Measurements from ENCODE around the gene GLYATL2. TPM values are rescaled to one million over a fixed set of nuclear protein-coding genes. Genes with fewer than 3 reads are reported as not detected.

Gene GLYATL2
- total RNA-seq, 2 experiments from 2014 or later = not detected

DNA sequence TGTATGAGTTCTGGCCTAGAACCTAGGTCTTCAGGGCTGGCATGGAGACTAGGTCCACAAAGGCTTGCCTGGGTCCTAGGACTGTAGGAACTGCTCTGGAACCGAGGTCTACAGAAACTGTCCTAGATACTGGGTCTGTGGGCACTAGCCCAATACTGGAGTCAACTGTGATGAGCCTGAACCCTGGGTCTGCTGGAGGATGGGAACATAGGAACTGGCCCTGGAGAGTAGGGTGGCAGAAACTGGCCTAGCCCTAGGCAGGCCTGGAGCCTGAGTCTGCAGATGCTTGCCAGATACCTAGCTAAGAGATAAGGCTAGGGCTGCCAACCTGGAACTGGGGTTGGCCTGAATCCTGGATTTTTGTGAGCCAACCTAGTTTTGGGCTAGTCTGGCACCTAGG, 19.2 kb upstream of the GLYATL2 start:
- no peak overlapping the region for H3K4me3 Mint-ChIP-seq
- ATAC-seq (ENCODE audit: poor library complexity) (no peak), DNase-seq (no peak)
- no peaks in the 10 kb centered on the region for H3K36me3 ChIP-seq (ENCODE audit: insufficient read depth, low read length)
- ChIA-PET POLR2A (no interaction called here), CTCF (no interaction called here)
- H3K36me3 Mint-ChIP-seq (ENCODE audit: low read depth) = no peaks in the 10 kb centered on the region
- peaks cover 12% of the 10 kb centered on the region for H3K9me3 Mint-ChIP-seq
- peaks cover 28% of the 10 kb centered on the region for H3K27me3 Mint-ChIP-seq
- no peak overlapping the region for H3K27ac ChIP-seq (ENCODE audit: low read depth in 1 of 2, low read length in 2 of 2)
- no peaks in the 10 kb centered on the region for H3K4me1 ChIP-seq (ENCODE audit: insufficient read depth, low read length)
- H3K27ac Mint-ChIP-seq = no peak overlapping the region
- H3K4me3 ChIP-seq (ENCODE audit: low read length) = no peak overlapping the region
- TF ChIP-seq, protein P1, sequence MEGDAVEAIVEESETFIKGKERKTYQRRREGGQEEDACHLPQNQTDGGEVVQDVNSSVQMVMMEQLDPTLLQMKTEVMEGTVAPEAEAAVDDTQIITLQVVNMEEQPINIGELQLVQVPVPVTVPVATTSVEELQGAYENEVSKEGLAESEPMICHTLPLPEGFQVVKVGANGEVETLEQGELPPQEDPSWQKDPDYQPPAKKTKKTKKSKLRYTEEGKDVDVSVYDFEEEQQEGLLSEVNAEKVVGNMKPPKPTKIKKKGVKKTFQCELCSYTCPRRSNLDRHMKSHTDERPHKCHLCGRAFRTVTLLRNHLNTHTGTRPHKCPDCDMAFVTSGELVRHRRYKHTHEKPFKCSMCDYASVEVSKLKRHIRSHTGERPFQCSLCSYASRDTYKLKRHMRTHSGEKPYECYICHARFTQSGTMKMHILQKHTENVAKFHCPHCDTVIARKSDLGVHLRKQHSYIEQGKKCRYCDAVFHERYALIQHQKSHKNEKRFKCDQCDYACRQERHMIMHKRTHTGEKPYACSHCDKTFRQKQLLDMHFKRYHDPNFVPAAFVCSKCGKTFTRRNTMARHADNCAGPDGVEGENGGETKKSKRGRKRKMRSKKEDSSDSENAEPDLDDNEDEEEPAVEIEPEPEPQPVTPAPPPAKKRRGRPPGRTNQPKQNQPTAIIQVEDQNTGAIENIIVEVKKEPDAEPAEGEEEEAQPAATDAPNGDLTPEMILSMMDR (IDR thresholded peaks at IDR 0.05) = no peak
- H3K4me1 Mint-ChIP-seq (ENCODE audit: low read depth) = no peaks in the 10 kb centered on the region
- H3K27me3 ChIP-seq (ENCODE audit: control insufficient read depth in 1 of 2, insufficient read depth in 2 of 2, low read length in 2 of 2) = no peaks in the 10 kb centered on the region
- intact Hi-C loops (cut with DNase I, micrococcal nuclease) = no loop called here
- peaks cover 0 to 12% of the 10 kb centered on the region in 2 experiments for H3K9me3 ChIP-seq (ENCODE audit: control insufficient read depth in 1 of 2, insufficient read depth in 1 of 2, low read length in 2 of 2)

DNA sequence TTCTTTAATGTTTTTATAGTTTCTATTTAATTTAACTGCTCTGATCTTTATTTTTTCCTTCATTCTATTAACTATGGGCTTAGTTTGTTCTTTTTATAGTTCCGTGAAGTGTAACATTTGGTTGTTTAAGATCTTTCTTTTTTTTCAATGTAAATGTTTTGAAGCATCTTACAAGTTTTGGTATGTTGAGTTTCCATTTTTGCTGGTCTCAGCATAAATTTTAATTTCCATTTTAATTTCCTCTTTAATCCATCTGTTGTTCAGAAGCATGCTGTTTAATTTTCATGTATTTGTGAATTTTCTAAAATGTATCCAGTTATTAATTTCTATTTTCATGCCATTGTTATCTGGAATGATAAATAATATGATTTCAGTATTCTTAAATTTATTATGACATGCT, 17.0 kb upstream of the GLYATL2 start:
- H3K27me3 Mint-ChIP-seq = peaks cover 28% of the 10 kb centered on the region
- POLR2A ChIA-PET = no interaction called here
- H3K27ac Mint-ChIP-seq = no peak overlapping the region

DNA sequence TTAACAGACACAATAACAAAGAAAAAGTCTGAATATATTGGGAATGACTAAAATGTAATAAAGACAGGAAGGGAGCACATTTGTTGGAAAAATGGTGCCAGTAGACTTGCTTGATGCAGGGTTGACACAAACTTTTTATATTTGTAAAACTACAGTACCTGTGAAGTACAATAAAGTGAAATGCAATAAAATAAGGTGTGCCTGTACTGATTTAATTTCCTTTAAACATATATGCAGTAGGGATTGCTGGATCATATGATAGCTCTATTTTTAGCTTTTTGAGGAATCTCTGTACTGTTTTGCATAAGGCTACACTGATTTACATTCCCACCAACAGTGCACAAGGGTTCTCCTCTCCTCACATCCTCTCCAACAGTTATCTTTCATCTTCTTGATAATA, 12.3 kb upstream of the GLYATL2 start:
- H3K36me3 ChIP-seq (ENCODE audit: insufficient read depth, low read length) = no peaks in the 10 kb centered on the region
- DNase-seq (no peak), ATAC-seq (ENCODE audit: poor library complexity) (no peak)
- H3K9me3 ChIP-seq (ENCODE audit: control insufficient read depth in 1 of 2, insufficient read depth in 1 of 2, low read length in 2 of 2) = no peaks in the 10 kb centered on the region
- Mint-ChIP-seq H3K27ac (no peak overlapping the region), H3K4me1 (ENCODE audit: low read depth) (no peaks in the 10 kb centered on the region), H3K27me3 (no peaks in the 10 kb centered on the region), H3K9me3 (peaks cover under 1% of the 10 kb centered on the region), H3K4me3 (no peak overlapping the region), H3K36me3 (ENCODE audit: low read depth) (no peaks in the 10 kb centered on the region)
- POLR2A ChIA-PET = no interaction called here
- intact Hi-C loops (cut with DNase I, micrococcal nuclease) = no loop called here
- CTCF ChIA-PET = no interaction called here
- TF ChIP-seq, protein P1 (IDR thresholded peaks at IDR 0.05) = no peak
- H3K27me3 ChIP-seq (ENCODE audit: control insufficient read depth in 1 of 2, insufficient read depth in 2 of 2, low read length in 2 of 2) = no peaks in the 10 kb centered on the region
- no peaks in the 10 kb centered on the region for H3K4me1 ChIP-seq (ENCODE audit: insufficient read depth, low read length)
- H3K4me3 ChIP-seq (ENCODE audit: low read length) = no peak overlapping the region
- no peak overlapping the region for H3K27ac ChIP-seq (ENCODE audit: low read depth in 1 of 2, low read length in 2 of 2)

More for the DNA sequence above, 17.0 kb upstream of the GLYATL2 start:
- H3K27ac ChIP-seq (ENCODE audit: low read depth in 1 of 2, low read length in 2 of 2) = no peak overlapping the region
- Mint-ChIP-seq H3K4me3 (no peak overlapping the region), H3K4me1 (ENCODE audit: low read depth) (no peaks in the 10 kb centered on the region), H3K36me3 (ENCODE audit: low read depth) (no peaks in the 10 kb centered on the region), H3K9me3 (peaks cover 12% of the 10 kb centered on the region)
- TF ChIP-seq, protein P1 (IDR thresholded peaks at IDR 0.05) = no peak
- no peak for DNase-seq
- H3K9me3 ChIP-seq (ENCODE audit: control insufficient read depth in 1 of 2, insufficient read depth in 1 of 2, low read length in 2 of 2) = peaks cover 0 to 12% of the 10 kb centered on the region in 2 experiments
- H3K4me3 ChIP-seq (ENCODE audit: low read length) = no peak overlapping the region
- no peaks in the 10 kb centered on the region for H3K36me3 ChIP-seq (ENCODE audit: insufficient read depth, low read length)
- no peaks in the 10 kb centered on the region for H3K4me1 ChIP-seq (ENCODE audit: insufficient read depth, low read length)
- no peaks in the 10 kb centered on the region for H3K27me3 ChIP-seq (ENCODE audit: control insufficient read depth in 1 of 2, insufficient read depth in 2 of 2, low read length in 2 of 2)
- CTCF ChIA-PET = no interaction called here
- intact Hi-C loops (cut with DNase I, micrococcal nuclease) = no loop called here
- ATAC-seq (ENCODE audit: poor library complexity) = no peak

All from CD4-positive, alpha-beta T cell (primary cell).